D721Med (cell line): ENCODE results near the gene CPE.

Experiments used
- DNase-seq: peaks from one replicate; pipeline ENCODE4 v3.0.0; 2011; ENCODE audit warnings: low spot score; ENCODE audit not compliant: insufficient read length
- FAIRE-seq: peaks from 2 replicates; lab custom pipeline; 2011; peaks lifted over from hg19 to GRCh38; lab: Jason Lieb, UNC
- CTCF ChIP-seq: IDR thresholded peaks from 2 replicates; pipeline ENCODE4 v1.5.1; 2012; ENCODE audit warnings: mild to moderate bottlenecking, control low read depth; ENCODE audit not compliant: insufficient read depth; ENCODE audit errors: missing control alignments

CPE gene

GRCh38 chr4:165367040-165367439 lies 11.8 kb upstream of the CPE start:
- FAIRE-seq: no peak
- TF ChIP-seq CTCF: no peak
- DNase-seq: no peak

GRCh38 chr4:165368114-165368513 lies 10.7 kb upstream of the CPE start:
- no peak for FAIRE-seq
- no peak for TF ChIP-seq CTCF
- DNase-seq: no peak

GRCh38 chr4:165368567-165368966 lies 10.2 kb upstream of the CPE start:
- TF ChIP-seq CTCF: no peak
- FAIRE-seq (no peak), DNase-seq (no peak)

- DNase-seq (no peak), FAIRE-seq (no peak)
- TF ChIP-seq CTCF: no peak
These were observed 9.3 kb upstream of the CPE start for GRCh38 chr4:165369522-165369921.

- no peak for TF ChIP-seq CTCF
- FAIRE-seq: no peak
- no peak for DNase-seq
These were observed 8.3 kb upstream of the CPE start for GRCh38 chr4:165370530-165370929.

GRCh38 chr4:165375465-165375864 lies 3.3 kb upstream of the CPE start:
- FAIRE-seq (no peak), DNase-seq (no peak)
- no peak for TF ChIP-seq CTCF

GRCh38 chr4:165378398-165378744 lies 437 bp upstream of the CPE start:
- no peak for TF ChIP-seq CTCF
- no peak for DNase-seq
- FAIRE-seq: no peak
